LoVo (cell line): Measurements from ENCODE around the gene CCDC63.

Source experiments
- DNase-seq: peaks from one replicate; pipeline ENCODE4 v3.0.0-alpha.2; 2016; ENCODE audit warnings: low spot score

The CCDC63 gene

DNA sequence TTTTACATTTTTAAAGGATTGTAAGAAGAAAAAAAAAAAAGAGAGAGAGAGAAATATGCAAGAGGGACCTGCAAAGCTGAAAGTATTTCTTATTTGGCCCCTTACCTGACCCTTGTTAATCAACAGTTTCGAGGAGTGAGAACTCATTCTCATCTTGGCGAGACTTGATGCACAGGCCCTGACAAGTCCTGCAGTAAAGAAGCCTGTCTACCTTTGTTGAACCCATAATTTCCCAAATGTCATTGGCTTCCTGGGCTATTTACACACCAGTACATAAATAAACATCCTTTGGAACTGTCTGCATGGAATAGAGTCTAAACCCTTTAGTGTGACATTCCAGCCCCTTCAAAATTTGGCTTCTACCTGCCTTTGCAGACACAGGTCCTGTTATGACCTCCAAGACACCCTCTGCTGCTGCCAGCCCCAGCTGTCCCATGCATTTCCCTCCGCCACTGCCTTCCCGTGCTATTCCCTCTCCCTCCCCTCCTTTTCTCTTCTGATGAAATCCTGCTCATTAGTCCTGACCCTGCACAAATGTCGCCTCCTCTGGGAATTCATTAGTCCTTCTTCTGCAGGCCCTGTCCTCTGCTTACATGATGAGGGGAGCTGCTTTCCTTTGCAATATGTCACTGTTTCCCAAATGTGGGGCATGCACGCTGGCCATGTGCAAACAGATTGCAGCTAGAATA lies 38.5 kb downstream of the CCDC63 start:
- DNase-seq, result no peak

DNA sequence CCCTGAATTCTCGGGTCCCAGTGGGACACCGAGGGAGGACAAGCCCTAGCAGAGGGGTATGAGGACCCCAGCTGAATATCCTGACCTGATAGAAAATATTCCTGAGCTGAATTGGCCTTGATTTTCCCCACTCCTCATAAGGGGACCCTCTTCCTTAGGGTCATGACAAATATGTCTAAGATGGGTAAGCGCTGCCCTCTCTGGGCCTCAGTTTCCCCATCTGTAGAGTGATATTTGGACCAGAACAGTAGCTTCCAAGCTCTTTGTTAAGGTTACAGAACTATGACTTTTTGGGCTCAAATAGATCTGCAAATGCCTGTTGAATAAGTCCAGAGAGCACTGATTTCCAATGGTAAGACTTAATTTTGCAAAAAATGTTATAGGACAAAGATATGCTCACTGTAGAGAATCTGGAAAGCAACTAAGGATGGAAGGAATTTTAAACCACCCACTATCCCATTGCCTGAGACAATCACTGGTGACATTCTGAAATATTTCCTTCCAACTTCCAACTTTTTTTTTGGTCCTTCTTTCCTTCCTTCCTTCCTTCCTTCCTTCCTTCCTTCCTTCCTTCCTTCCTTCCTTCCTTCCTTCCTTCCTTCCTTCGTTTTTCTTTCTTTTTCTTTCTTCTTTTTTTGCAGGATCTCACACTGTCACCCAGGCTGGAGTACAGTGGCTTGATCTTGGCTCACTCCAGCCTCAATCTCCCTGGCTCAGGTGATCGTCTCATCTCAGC lies 41.6 kb downstream of the CCDC63 start:
- DNase-seq, result no peak

GRCh38 chr12:110889361-110889760 lies 42.6 kb downstream of the CCDC63 start:
- no peak for DNase-seq

DNA sequence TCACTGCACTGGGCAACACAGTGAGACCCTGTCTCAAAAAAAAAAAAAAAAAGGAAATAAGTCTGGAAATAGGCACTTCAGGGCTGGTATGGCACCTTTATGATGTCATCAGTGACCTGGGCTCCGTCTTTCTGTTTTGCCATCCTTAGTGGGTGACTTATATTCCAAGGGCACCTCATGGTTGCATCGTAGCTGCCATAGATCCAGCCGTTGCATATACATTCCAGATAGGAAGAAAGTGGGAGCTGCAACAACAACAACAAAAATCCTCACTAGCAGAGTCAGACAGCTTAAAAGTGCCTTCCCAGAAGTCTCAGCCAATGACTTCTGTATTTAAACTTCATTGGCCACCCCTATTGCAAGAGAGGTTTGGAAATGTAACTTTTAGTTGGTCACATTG lies 47.2 kb downstream of the CCDC63 start:
- DNase-seq, result no peak

- peak; percentile 70 for DNase-seq
These were observed 49.8 kb downstream of the CCDC63 start for GRCh38 chr12:110896559-110896958.

DNA sequence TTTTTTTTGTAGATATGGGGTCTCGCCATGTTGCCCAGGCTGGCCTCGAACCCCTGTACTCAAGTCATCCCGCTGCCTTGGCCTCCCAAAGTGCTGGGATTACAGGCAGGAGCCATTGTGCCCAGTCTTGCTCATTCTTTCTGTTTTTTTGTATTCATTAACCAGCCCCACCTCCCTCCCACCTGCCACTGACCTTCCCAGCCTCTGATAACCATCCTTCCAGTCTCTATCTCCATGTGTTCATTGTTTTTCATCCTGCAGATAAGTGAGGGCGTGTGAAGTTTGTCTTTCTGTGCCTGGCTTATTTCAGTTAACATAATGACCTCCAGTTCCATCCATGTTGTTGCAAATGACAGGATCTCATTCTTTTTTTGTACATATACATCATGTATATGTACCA lies 54.6 kb downstream of the CCDC63 start:
- no peak for DNase-seq

DNA sequence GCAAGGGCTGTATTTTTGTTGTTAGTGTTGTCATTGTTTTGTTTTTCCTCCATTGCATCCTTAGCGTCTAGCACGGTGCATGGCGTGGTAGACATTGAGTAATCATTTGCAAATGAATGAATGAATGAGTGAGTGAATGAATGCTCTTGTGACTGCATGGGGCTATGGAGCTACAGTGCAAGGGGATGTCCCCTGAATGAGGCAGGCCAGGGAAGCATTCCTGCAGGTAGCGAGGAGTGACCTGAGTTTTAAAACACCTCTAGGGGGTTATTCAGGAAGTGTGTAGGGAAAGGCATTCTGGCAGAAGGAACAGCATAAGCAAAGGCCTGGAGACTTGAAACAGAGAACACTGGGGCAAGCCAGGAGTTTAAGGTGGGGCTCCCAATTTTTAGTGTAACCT lies 56.7 kb downstream of the CCDC63 start:
- no peak for DNase-seq

GRCh38 chr12:110906083-110906482 lies 59.3 kb downstream of the CCDC63 start:
- DNase-seq, result no peak

DNA sequence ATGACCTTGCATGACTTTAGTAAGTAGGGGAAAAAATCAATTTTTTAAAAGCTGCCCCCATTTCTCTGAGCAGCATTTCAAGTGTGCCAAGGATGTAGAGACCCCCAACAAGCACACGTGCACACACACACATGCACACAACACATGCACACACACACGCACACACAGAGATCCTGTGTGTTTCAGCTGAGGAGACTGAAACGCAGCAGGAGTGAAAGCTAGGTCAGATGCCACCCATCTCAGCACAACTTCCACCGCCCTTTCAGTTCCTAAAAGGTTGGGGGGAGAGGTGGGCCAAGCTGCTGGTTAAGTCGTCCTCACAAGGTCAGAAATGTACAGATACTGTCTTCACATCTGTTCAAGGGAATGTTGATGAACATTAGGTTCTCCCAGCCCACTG lies 59.7 kb downstream of the CCDC63 start:
- DNase-seq, result no peak

- DNase-seq, result no peak
These were observed 60.2 kb downstream of the CCDC63 start for GRCh38 chr12:110906985-110907384.

DNA sequence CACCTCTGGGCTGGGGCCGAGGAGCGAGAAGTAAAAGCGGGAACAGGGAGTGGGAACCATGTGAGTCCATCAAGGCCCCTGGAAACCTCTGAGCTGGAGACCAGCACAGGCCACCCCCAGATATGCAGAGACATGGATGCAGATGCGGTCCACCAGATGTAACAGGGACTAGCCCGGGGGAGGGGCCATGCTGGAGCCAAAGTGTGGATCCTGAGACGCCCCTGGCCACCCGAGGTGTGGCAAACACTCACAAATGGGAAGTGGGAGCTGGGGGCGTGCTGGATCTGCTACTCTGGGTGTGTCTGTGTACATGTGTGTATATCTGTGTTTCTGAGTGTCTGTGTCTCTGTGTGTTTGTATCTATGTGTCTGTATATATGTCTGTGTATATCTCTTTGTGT lies 60.8 kb downstream of the CCDC63 start:
- no peak for DNase-seq

DNA sequence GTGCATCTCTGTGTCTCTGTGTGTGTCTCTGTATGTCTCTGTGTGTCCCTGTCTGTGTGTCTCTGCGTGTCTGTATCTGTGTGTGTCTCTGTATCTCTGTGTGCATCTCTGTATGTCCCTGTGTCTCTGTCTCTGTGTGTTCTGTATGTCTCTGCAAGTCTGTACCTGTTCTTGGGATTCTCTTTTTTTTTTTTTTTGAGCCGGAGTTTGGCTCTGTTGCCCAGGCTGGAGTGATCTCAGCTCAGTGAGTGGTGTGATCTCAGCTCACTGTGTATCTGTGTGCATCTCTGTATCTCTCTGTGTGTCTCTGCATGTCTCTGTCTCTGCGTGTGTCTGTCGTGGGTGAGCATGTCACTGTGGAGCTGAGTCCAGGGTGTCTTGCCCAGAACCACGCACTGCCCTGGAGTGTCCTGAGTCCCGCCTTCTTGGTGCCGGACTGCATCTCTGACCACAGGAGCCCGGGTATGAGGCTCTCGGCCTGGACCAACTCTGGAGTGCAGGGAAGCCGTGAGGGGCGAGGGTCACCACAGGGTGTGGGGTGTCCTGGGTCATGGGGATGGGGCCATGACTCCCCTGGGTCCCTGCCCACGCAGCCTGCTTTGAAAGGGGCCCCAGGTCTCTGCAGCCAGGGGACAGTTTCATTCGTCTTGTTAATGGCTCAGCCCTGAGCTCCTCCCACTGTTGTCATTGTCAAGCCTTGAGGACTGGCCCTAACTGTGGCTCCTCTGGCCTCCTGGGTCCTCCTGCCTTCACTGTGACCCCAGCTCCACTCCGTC lies 61.8 kb downstream of the CCDC63 start:
- DNase-seq, result no peak

GRCh38 chr12:110912263-110912662 lies 65.5 kb downstream of the CCDC63 start:
- no peak for DNase-seq

- DNase-seq, result no peak
These were observed 66.6 kb downstream of the CCDC63 start for GRCh38 chr12:110913119-110914056.

- DNase-seq, result no peak
These were observed 69.6 kb downstream of the CCDC63 start for GRCh38 chr12:110916295-110916875.

DNA sequence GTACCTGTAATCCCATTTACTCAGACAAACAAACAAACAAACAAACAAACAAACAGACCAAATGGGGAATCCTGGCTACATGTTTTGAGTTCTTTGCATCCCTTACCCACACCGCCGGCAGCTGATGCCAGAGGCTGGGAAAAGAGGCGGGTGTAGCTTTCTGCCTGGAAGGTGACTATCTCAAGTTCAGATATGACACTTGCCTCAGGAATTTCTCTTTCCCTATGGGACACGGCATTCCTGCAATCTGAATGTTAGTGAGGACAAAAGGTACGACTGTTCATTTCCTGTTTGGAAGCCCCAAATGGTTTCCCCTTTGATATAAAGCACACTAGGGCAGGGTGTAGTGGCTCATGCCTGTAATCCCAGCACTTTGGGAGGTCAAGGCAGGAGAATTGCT lies 70.7 kb downstream of the CCDC63 start:
- peak; percentile 83 for DNase-seq

DNA sequence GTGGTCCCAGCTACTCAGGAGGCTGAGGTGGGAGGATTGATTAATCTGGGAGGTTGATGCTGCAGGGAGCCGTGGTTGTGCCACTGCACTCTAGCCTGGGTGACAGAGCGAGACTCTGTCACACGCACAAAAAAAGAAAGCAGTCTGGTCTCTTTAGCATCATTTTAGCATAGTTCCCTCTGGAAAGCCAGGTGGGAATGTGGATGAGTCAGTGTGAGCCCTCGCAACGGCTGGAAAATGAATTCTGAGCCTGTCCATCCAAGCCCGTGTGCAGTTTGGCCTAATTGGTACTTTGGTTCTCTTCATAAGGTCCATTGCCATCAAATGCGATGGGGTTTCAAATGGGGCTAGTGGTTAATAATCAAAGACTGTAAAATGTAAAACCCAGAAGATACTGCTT lies 71.2 kb downstream of the CCDC63 start:
- DNase-seq, result no peak

GRCh38 chr12:110919720-110920119 lies 72.9 kb downstream of the CCDC63 start:
- no peak for DNase-seq

GRCh38 chr12:110920324-110920910 lies 73.6 kb downstream of the CCDC63 start, which contains the start of gene MYL2:
Gene MYL2, minus strand, starts transcription at chr12:110920579. Its CDS starts 50 bp downstream, at chr12:110920529.
- no peak for DNase-seq

DNA sequence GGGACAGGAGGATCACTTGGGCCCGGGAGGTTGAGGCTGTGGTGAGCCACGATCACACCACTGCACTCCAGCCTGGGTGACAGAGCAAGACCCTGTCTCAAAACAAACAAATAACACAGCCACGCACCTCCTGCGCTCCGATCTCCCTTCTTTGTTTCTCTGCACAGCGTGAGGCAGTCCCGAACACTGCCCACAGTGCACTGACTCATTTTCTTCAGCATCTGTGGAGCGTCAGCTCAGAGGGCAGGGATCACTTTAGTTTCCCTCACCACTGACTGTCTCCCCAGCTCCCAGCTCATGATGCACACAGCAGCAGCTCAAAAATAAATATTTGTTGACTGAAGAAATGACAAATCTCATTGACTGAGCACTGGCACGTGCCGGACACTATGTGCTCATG lies 74.5 kb downstream of the CCDC63 start:
- DNase-seq, result no peak

- no peak for DNase-seq
These were observed 75.9 kb downstream of the CCDC63 start for GRCh38 chr12:110922652-110923051.
